ENCODE results near the gene LMNTD2.

The LMNTD2 gene

GRCh38 chr11:606245-606644 is 45.7 kb upstream of the LMNTD2 start:
- no peak overlapping the region for H3K4me3 ChIP-seq (ENCODE audit: low read depth, low read length)
- TF ChIP-seq CTCF (conservative IDR thresholded peaks at IDR 0.05; ENCODE audit: low read depth, low read length) = no peak
- DNase-seq (ENCODE audit: low read depth) = peak; percentile 31

- TF ChIP-seq CTCF (conservative IDR thresholded peaks at IDR 0.05; ENCODE audit: low read depth, low read length) = no peak
- DNase-seq (ENCODE audit: low read depth) = no peak
- no peak overlapping the region for H3K4me3 ChIP-seq (ENCODE audit: low read depth, low read length)
Measured at GRCh38 chr11:605286-606129, 45.0 kb upstream of the LMNTD2 start.

- no peak overlapping the region for H3K4me3 ChIP-seq (ENCODE audit: low read depth, low read length)
- no peak for TF ChIP-seq CTCF (conservative IDR thresholded peaks at IDR 0.05; ENCODE audit: low read depth, low read length)
- DNase-seq (ENCODE audit: low read depth) = no peak
Measured at GRCh38 chr11:603154-603553, 42.6 kb upstream of the LMNTD2 start.

- no peak for TF ChIP-seq CTCF (conservative IDR thresholded peaks at IDR 0.05; ENCODE audit: low read depth, low read length)
- DNase-seq (ENCODE audit: low read depth) = no peak
- H3K4me3 ChIP-seq (ENCODE audit: low read depth, low read length) = no peak overlapping the region
Measured at GRCh38 chr11:601573-602245, 41.2 kb upstream of the LMNTD2 start.

GRCh38 chr11:598005-598680 is 37.6 kb upstream of the LMNTD2 start:
- no peak for DNase-seq (ENCODE audit: low read depth)
- TF ChIP-seq CTCF (conservative IDR thresholded peaks at IDR 0.05; ENCODE audit: low read depth, low read length) = no peak
- no peak overlapping the region for H3K4me3 ChIP-seq (ENCODE audit: low read depth, low read length)

- H3K4me3 ChIP-seq (ENCODE audit: low read depth, low read length) = no peak overlapping the region
- peak; percentile 29 for TF ChIP-seq CTCF (conservative IDR thresholded peaks at IDR 0.05; ENCODE audit: low read depth, low read length)
- no peak for DNase-seq (ENCODE audit: low read depth)
Measured at GRCh38 chr11:597166-597725, 36.7 kb upstream of the LMNTD2 start.

All from choroid plexus epithelial cell (primary cell).